HG02642 (cell line): Measurements from ENCODE around the gene PHACTR1.
"Not testable (repeated sequence)": the region's sequence is repeated elsewhere in the genome, so short reads cannot be mapped to it uniquely, and the experiment has no call there.

Experiments used
- ATAC-seq: cut with Tn5 transposase; IDR thresholded peaks from one replicate; pipeline ENCODE4 v1.9.1; 2021; ENCODE audit warnings: mild to moderate bottlenecking; ENCODE audit not compliant: unreplicated experiment, poor library complexity

Gene PHACTR1

DNA sequence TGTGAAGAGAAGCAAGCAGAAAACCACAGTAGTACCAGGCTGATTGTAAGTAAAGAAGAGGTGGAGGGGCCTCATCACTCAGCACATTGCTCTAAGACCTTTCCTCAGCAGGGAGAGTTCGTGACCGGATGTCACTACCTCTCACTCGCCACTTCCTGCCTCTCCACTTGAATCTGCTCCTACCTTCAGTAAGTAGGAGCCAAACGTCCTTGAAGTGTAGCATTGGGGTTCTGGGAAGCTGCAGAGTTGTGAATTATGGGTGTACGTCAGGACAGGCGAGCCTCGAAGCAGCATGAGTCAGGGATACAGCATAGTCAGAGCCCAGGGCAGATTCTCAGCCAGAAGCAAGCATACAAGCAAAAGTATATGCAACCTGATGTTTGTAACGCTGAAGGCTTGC lies 224.9 kb downstream of the PHACTR1 start:
- no peak for ATAC-seq

DNA sequence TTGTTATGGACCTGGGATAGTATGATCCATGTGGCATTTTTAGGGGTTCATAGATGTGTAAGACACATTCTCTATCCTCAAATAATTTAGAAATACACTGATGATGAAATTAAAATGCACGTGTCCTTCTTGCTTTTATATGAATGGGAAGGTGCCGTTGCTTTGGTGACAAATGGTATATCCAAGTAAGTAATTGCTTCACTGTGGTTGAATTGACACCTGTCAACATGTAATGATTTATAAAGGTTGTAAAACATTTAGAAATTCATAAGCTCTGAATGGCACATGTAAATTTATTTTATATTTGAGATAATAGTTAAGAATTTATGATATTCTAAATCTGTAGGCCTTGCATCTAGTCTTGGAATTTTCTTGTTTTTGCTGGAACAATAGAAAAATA lies 227.0 kb downstream of the PHACTR1 start:
- ATAC-seq, result no peak

DNA sequence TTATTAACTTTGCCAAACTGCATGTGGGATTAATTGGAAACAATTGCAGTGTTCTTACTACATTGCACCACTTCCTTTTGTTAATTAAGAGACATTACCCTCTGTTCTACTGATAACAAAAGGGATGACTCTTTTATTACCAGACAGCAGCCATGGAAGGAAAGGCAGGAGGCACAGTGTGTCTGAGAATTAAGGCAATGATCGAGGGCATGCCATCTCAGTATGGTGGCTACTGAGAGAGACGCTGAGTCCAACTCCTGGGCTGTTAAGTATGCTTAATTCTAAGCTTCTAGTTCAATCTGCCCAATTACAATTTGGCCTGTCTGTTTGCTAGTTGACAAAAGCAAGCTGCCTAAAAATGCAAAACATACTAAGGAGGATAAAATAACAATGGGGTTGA lies 227.4 kb downstream of the PHACTR1 start:
- ATAC-seq, result no peak

DNA sequence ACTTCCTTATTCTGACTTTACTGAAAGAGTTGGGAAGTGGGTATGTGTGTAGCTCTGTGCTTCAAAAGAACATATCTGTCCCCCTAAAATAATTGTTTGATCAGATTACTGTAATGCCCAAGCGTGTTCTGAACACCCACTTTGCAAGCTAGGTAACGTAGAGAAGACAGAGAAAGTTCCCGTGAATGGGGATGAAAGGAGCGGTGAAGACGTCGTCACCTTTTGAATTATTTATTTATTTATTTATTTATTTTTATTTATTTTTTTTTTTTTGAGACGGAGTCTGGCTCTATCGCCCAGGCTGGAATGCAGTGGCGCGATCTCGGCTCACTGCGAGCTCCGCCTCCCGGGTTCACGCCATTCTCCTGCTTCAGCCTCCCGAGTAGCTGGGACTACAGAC lies 228.0 kb downstream of the PHACTR1 start:
- ATAC-seq, result not testable (repeated sequence)

DNA sequence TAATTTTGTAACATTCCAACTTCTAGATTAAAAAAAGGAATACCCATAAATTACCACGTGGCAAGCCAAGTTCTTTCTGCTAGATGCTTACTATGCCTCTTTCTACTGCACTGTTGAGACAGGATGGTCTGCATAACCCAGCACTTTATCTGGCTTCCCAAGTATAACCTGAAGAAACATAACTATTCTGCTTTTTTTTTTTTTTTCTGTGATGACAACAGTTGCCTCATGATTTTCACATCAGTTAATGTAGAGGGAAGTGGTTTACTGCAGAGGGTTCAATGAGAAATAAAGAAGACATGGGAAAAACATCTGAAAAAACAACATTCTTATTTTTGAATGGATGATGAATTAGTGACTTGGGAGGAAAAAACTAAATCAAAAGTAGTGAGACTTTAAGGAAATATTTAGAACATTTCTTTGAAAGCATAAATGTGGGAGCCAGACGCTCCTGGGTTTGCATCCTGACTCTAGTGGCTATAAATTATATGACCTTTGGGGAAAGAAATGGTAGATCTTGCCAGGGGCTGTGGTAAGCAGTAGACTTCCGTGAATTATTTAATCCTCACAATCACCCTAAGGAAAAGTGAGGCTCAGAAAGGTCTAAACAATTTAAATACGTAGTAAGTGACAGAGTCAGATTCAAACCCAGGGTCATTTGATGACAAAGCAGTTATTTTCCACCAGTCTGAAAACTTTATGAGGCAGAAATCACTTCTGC lies 230.7 kb downstream of the PHACTR1 start:
- ATAC-seq, result no peak

DNA sequence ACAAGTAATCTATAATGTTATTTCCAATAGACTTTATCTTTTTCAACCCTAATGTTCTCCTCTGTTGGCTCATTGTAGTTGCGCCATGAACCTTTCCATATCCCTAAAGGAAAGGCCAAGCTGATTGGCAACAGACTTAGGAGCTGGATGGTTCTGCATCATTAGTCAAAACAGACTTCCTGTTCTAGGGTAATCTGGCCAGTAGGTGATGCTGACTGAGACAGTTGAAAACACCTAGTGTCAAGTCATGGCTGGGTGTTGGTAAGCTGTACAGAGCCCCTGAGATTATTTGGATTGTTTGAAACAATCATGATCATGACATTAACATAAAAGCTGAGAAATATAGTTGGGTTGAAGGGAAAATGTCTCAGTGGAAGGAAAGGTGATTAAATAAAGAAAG lies 231.4 kb downstream of the PHACTR1 start:
- ATAC-seq, result no peak

DNA sequence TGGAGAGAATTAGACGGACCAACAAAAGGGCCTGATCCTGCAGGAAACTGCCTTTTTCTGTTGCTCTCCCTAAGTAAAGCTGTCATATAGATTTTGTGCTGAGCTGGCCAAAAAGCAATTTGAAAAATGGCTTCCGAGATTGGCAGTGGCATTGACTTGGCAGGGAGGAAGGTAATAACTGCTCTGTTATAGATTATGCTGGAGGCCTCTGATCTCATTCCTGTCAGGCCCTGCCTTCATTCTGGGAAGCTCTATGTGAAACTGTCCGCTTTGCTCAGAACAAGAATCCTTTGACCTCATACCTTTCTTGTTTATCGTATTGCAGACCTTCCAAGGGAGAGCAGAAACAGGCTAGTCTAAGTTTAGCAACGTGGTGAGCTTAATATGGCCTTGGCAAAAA lies 234.4 kb downstream of the PHACTR1 start:
- ATAC-seq, result no peak

DNA sequence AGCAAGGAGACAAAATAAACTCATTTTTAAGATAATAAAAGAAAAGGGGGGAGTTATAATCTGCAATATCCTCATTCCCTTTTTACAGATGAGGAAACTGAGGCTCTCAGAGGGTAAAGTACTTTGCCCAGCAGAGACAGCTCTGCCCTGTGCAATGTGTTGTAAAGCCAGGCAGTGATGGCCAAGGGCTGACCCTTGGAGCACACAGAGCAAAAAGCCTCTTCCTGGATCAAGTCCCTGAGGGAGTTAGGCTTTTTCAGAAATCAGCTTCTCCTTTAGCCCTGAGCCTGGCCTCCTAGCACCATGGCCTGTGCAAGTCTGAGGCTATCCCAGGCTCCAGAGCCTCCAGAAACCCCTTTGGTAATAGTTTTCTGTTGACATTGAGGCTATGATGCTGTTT lies 234.8 kb downstream of the PHACTR1 start:
- ATAC-seq, result no peak

DNA sequence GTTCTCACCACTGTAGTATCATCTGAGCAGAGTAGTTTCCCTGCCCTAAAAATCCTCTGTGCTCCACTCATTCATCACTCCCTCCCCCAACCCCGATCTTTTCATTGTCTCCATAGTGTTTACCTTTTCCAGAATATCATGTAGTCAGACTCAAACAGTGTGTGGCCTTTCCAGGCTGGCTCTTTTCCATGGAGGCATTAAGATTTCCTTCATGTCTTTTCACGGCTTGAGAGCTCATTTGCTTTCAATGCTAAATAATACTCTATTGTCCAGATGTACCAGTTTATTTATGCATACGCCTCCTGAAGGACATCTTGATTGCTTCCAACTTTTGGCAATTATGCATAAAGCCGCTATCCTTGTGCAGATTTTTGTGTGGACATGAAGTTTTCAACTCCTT lies 235.8 kb downstream of the PHACTR1 start:
- ATAC-seq, result no peak

DNA sequence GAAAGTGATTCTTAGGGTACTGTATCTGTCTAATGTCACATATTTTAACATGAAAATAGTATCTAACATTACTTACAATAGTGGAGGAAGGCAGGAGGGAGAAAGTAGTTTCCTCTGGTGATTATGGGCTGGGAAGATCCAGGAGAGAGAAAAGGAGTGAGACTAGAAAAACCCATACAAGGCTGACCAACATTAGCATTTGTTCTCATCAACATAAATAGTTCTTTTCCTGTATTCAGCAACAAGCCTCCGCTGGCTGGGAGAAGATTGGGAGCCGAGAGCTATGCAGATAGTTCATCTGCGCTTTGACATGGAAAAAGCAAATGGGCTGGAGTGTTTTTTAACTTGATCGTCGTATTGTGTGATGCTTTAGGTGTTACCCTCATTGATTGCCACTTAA lies 239.4 kb downstream of the PHACTR1 start:
- ATAC-seq, result no peak

DNA sequence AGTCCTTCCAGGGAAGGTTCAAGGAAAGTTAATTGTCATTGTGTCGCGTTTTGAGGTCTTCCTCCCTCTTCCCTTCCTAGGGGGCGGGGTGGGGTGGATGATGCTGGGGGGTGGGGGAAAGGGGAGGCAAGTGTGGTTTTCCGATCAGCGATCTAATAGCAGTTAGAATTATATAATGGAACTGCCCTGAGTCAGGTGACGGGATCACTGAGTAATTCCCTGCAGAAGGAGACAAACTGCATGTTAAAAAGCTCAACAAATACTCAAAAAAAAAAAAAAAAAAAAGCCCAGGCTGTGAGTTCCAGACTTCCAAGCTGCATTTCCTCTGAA lies 240.4 kb downstream of the PHACTR1 start:
- ATAC-seq, result no peak

DNA sequence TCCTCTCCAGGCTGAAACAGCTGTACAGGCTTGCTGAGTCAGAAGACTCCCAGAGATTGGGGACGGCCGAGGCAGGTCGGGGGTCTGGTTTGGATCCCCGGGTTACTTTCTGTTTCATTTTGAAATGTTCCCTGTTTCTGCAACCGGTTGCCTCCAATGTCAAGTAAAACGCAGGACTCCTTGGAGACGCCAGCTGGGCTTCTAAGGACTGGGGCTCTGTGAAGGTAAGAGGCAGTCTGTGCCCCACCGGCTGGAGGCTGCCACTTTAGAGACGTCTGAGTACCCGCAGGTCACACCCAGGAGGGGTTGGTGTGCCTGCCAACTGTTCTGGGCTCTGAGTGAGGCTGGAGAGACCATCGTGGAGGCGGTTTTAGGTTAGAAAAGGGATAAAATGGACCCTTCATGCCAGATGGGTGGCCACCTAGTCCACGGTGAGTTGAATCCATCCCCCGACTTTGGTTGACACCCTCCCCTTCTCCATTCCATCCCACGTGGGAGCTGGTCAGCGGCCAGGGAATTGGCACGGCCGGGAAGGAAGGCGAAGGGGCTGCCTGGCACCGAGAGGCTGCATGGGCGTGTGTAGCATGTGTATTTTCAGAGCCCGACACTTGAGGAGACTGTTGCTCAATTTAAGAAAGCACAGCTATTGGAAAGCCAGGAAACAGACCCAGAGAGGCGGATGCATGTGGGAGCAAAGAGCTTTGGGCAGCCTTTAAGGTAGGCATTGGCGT lies 240.9 kb downstream of the PHACTR1 start:
- no peak for ATAC-seq

DNA sequence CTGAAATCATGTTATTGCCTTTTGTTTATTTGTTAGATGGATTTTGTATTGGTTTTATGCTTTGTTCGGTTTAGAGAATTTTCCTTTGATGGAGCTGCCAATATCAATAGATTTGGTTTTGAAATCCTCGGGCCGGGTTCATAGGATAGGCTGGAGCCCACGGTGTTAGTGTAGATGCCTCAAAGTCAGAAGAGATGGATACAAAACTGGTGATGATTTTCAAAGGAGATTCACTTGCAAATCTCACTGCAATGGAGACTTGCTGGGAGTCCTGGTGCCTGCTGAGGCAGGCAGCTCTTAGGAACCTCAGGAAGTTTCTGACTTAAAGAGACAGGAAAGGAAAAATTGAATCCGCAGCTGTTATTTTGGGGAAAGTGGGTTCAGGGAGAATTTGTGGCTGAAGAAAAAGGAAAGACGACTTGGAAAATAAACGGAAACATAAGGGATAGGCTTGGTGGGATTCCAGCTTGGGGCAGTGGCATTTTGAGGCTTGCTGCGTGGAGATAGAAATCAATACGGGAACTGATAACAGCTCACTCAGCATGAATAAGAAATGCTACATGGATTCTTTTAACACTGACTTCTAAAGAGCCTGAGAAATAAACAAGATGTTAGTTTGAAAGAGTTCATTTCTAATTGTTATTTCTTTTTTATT lies 241.6 kb downstream of the PHACTR1 start:
- no peak for ATAC-seq

DNA sequence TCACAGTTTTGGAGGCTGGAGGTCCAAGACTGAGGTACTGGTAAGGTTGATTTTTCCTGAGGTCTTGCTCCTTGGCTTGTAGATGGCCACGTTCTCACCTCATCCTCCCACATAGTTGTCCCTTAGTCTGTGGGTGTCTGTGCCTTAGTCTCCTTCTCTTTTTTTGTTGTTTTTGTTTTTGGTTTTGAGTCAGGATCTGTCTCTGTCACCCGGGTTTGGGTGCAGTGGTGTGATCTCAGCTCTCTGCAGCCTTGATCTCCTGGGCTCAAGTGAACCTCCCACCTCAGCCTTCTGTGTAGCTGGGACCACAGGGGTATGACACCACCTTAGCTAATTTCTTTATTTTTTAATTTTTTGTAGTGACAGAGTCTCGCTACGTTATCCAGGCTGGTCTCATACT lies 245.2 kb downstream of the PHACTR1 start:
- ATAC-seq, result no peak

DNA sequence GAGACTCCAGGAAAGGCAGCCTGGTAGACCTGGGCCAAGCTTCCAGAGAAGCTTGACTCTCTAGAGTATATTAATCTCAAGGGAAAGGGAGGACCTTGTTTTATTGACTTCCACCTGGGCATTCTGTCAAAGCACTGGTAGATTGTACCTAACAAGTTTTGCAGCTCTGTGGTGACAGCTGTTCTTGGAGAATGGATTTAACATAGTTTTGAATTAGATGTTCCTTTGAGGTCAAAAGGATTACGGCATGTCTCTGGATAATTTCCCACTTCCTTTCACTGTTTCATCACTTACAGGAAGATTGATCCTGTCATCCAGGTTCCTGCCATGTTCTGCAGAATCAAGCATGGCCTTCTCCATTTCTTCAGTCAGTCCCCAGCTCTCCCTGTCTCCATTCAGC lies 246.0 kb downstream of the PHACTR1 start:
- ATAC-seq, result no peak

DNA sequence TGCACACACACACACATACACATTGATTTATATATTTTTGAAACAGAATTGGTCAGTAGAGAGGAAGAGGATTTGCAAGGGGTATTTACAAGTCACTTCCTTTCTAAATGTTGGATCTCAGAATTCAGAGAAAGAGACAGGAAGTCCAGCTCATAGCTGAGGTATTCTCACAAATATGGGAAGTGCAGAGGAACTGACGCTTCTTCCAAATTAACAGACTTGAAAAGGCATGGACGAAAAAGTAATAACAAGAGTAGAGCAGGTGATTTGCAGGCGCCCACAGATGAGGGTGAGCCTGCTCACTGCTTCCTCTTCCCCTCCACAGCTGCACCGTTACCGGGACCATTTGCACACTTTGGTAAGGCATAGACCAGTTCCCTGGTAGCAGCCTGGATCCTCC lies 246.4 kb downstream of the PHACTR1 start:
- no peak for ATAC-seq

DNA sequence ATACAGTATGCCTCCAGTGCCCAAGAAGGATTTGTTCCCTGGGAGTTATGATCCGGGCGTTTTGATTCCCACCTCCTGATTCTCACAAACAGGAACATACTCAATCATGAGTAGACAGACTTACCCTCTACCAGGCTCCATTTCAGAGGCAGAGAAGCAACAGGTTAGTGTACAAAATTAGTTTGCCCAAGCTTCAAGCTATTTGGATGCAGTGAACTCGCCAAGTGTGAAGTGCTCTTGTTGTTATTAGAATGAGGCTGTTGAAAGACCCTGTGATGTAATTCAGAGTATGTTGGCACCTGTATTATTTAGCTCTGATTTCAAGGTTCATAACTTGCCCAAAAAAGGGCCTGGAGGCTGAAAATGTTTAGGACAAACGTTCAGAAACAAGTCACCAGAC lies 247.0 kb downstream of the PHACTR1 start:
- ATAC-seq, result no peak

DNA sequence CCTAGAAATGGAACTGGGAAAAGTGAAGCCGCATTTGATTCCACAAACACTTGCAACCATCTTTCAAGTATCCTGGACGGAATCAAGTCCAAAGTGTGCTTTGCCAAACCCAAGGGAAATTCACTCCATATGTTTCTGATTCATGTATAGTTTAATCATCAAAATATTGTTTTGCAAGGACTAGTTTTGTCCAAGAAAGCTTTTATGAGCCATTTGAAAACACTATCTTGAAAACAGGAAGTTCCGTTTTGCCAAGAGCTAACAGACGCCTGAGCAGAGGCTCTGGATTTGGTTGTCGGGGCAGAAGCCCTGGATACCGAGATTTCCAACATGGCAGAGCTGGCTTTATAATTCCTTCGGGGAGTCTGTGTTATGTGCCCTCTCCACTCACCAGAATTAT lies 251.1 kb downstream of the PHACTR1 start:
- ATAC-seq, result no peak

DNA sequence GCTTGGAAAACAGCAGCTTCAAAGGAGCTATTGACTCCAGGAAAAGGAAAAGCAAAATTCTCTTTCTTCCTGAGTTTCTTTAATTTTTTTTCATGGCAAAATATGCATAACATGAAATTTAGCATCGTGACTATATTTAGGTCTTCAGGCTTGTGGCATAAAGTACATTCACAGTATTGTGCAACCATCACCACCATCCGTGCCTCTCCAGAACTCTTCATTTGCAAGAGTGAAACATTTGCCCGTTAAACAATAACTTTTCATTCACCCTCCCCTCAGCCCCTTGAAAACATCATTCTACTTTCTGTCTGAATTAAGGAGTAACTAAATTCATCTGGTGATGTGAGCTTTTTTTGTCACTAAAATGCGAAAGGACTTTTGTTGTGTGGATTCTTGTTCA lies 251.7 kb downstream of the PHACTR1 start:
- ATAC-seq, result no peak

DNA sequence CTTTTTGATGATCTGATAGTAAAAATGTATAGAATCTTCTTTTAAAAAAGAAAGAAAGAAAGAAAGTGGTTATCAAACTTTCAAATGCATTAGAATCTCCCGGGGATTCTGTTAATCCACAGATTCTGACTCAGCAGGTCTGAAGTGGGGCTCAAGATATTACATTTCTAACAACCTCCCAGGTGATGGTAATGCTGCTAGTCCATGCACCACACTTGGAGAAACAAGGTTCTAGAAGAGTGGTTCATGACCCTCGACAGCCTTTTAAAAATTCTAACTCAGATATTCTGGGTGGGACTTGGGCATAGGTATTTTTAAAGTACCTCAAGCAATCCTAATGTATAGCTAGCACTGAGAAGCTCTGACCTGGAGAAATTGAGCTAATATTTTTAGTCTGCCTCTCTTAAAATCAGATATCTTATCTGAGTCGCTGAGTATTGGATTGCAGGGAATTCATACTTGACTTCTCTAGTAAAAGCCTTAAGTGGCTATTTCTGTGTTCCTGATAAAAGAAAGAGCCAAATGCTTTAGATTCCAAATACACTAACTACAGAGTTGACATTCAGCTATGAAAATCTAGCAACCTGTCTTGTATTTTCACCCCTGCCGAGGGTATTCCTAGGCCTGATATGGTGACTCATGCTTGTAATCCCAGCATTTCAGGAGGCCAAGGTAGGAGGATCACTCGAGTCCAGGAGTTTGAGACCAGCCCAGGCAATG lies 252.4 kb downstream of the PHACTR1 start:
- ATAC-seq, result no peak

DNA sequence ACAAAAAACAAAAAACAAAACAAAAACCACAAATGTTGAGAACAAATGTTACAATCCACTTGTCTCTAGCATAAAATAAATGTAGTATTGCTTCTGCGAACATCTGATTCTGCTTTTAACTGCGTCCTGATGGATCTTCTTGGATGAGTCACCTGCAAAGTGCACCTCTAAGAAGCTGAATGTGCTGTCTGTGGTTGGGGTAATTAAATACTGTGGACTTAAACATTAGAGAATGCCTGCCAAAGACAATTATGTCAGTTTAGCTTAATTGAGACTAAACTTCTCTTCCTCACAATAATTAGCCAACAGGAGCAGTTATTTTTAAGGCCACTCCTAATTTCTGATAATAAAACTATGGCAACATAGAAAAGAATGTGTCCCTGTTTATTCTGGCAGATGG lies 253.4 kb downstream of the PHACTR1 start:
- no peak for ATAC-seq
